ENCODE results near the gene STARD9.
"Not testable (repeated sequence)": the region's sequence is repeated elsewhere in the genome, so short reads cannot be mapped to it uniquely, and the experiment has no call there.

The STARD9 gene
- 9.6 to 109 (median 29.9) reads per million in 9 experiments for total RNA-seq

- peak within 1 kb of the TSS; percentile 89 for H3K4me3 Mint-ChIP-seq
- H3K36me3 Mint-ChIP-seq (ENCODE audit: insufficient read depth): peaks cover 3% of the 10 kb centered on the region
- H3K27ac Mint-ChIP-seq: peak within 1 kb of the TSS; percentile 10 to 77
- H3K27me3 Mint-ChIP-seq: no peaks in the 10 kb centered on the region
- peaks cover 13 to 29% of the 10 kb centered on the region in 2 donors for H3K4me1 Mint-ChIP-seq (ENCODE audit: low read depth in 2 of 2)
- DNase-seq: peak; percentile 92 to 95 (median 94)
- no peaks in the 10 kb centered on the region for H3K9me3 Mint-ChIP-seq
- peak; percentile 88 for ATAC-seq (replicated peaks)
Measured at GRCh38 chr15:42575188-42576039, at the start of gene STARD9. STARD9 (plus strand) TSS chr15:42575606; CDS start chr15:42575716, 110 bp downstream.

- Mint-ChIP-seq H3K27me3 (no peaks in the 10 kb centered on the region), H3K4me1 (ENCODE audit: low read depth in 2 of 2) (no peaks in the 10 kb centered on the region), H3K9me3 (no peaks in the 10 kb centered on the region), H3K4me3 (no peak overlapping the region), H3K36me3 (ENCODE audit: insufficient read depth) (peaks cover 16% of the 10 kb centered on the region), H3K27ac (peak overlapping the region in 1 of 2 donors; percentile 52)
- ATAC-seq (replicated peaks) (no peak), DNase-seq (no peak)
Measured at GRCh38 chr15:42528970-42529369, 46.4 kb upstream of the STARD9 start.

GRCh38 chr15:42533246-42533645, 42.2 kb upstream of the STARD9 start:
- peak overlapping the region in 1 of 2 donors; percentile 12 for H3K27ac Mint-ChIP-seq
- no peaks in the 10 kb centered on the region for H3K9me3 Mint-ChIP-seq
- H3K27me3 Mint-ChIP-seq: no peaks in the 10 kb centered on the region
- H3K4me1 Mint-ChIP-seq (ENCODE audit: low read depth in 2 of 2): no peaks in the 10 kb centered on the region
- peaks cover 8% of the 10 kb centered on the region for H3K36me3 Mint-ChIP-seq (ENCODE audit: insufficient read depth)
- ATAC-seq (replicated peaks) (no peak), DNase-seq (no peak)
- no peak overlapping the region for H3K4me3 Mint-ChIP-seq

GRCh38 chr15:42544853-42545629, 30.4 kb upstream of the STARD9 start:
- Mint-ChIP-seq H3K4me3 (no peak overlapping the region), H3K27ac (peak overlapping the region in 1 of 2 donors; percentile 17)

GRCh38 chr15:42547918-42548248, 27.5 kb upstream of the STARD9 start:
- peaks cover 27 to 42% of the 10 kb centered on the region in 2 donors for H3K4me1 Mint-ChIP-seq (ENCODE audit: low read depth in 2 of 2)
- no peak for DNase-seq
- peak overlapping the region; percentile 94 to 100 for H3K4me3 Mint-ChIP-seq
- peak; percentile 8 for ATAC-seq (replicated peaks)
- peak overlapping the region; percentile 97 to 100 for H3K27ac Mint-ChIP-seq
- H3K9me3 Mint-ChIP-seq: no peaks in the 10 kb centered on the region
- peaks cover 34% of the 10 kb centered on the region for H3K36me3 Mint-ChIP-seq (ENCODE audit: insufficient read depth)
- no peaks in the 10 kb centered on the region for H3K27me3 Mint-ChIP-seq

More at GRCh38 chr15:42544853-42545629, 30.4 kb upstream of the STARD9 start:
- peaks cover 49% of the 10 kb centered on the region for H3K36me3 Mint-ChIP-seq (ENCODE audit: insufficient read depth)
- no peak for DNase-seq
- peaks cover 25 to 41% of the 10 kb centered on the region in 2 donors for H3K4me1 Mint-ChIP-seq (ENCODE audit: low read depth in 2 of 2)
- H3K27me3 Mint-ChIP-seq: no peaks in the 10 kb centered on the region
- no peaks in the 10 kb centered on the region for H3K9me3 Mint-ChIP-seq
- ATAC-seq (replicated peaks): no peak

- peak; percentile 87 for ATAC-seq (replicated peaks)
- no peaks in the 10 kb centered on the region for H3K9me3 Mint-ChIP-seq
- H3K4me3 Mint-ChIP-seq: peak within 1 kb of the TSS; percentile 94 to 100
- H3K4me1 Mint-ChIP-seq (ENCODE audit: low read depth in 2 of 2): peaks cover 27 to 44% of the 10 kb centered on the region in 2 donors
- H3K36me3 Mint-ChIP-seq (ENCODE audit: insufficient read depth): peaks cover 31% of the 10 kb centered on the region
- H3K27ac Mint-ChIP-seq: peak within 1 kb of the TSS; percentile 97 to 100
- peak; percentile 81 to 84 (median 82) for DNase-seq
- no peaks in the 10 kb centered on the region for H3K27me3 Mint-ChIP-seq
Measured at GRCh38 chr15:42548249-42549031, 27.0 kb upstream of the STARD9 start, which contains the start of the genes HAUS2 and LRRC57. HAUS2 (plus strand) TSS chr15:42548838; CDS start chr15:42548873, 35 bp downstream. LRRC57 (minus strand) TSS chr15:42548793; CDS start chr15:42548434, 359 bp downstream.

- Mint-ChIP-seq H3K4me3 (peak overlapping the region; percentile 94 to 100), H3K36me3 (ENCODE audit: insufficient read depth) (peaks cover 24% of the 10 kb centered on the region), H3K9me3 (no peaks in the 10 kb centered on the region), H3K27me3 (no peaks in the 10 kb centered on the region), H3K4me1 (ENCODE audit: low read depth in 2 of 2) (peaks cover 27 to 49% of the 10 kb centered on the region in 2 donors), H3K27ac (peak overlapping the region; percentile 97 to 100)
- ATAC-seq (replicated peaks): peak; percentile 57
- DNase-seq: peak in 1 of 3 experiments; percentile 13
Measured at GRCh38 chr15:42549032-42549491, 26.3 kb upstream of the STARD9 start.

- Mint-ChIP-seq H3K9me3 (no peaks in the 10 kb centered on the region), H3K4me3 (peak overlapping the region; percentile 94 to 100), H3K4me1 (ENCODE audit: low read depth in 2 of 2) (peaks cover 27 to 50% of the 10 kb centered on the region in 2 donors), H3K27ac (peak overlapping the region; percentile 97 to 100), H3K36me3 (ENCODE audit: insufficient read depth) (peaks cover 20% of the 10 kb centered on the region), H3K27me3 (no peaks in the 10 kb centered on the region)
- DNase-seq (no peak), ATAC-seq (replicated peaks) (no peak)
Measured at GRCh38 chr15:42549741-42550392, 25.5 kb upstream of the STARD9 start.

GRCh38 chr15:42553554-42553953, 21.9 kb upstream of the STARD9 start:
- Mint-ChIP-seq H3K36me3 (ENCODE audit: insufficient read depth) (peaks cover 14% of the 10 kb centered on the region), H3K4me1 (ENCODE audit: low read depth in 2 of 2) (peaks cover 9 to 21% of the 10 kb centered on the region in 2 donors), H3K27me3 (no peaks in the 10 kb centered on the region), H3K27ac (no peak overlapping the region), H3K9me3 (no peaks in the 10 kb centered on the region), H3K4me3 (no peak overlapping the region)
- ATAC-seq (replicated peaks) (no peak), DNase-seq (no peak)

- H3K27ac Mint-ChIP-seq; H3K4me1 Mint-ChIP-seq (ENCODE audit: low read depth in 2 of 2); ATAC-seq (replicated peaks): not testable (repeated sequence)
Measured at GRCh38 chr15:42556550-42557207, 18.7 kb upstream of the STARD9 start.

GRCh38 chr15:42558739-42559138, 16.7 kb upstream of the STARD9 start:
- no peak overlapping the region for H3K4me3 Mint-ChIP-seq
- no peaks in the 10 kb centered on the region for H3K27me3 Mint-ChIP-seq
- H3K27ac Mint-ChIP-seq: no peak overlapping the region
- peaks cover 0 to 5% of the 10 kb centered on the region in 2 donors for H3K4me1 Mint-ChIP-seq (ENCODE audit: low read depth in 2 of 2)
- ATAC-seq (replicated peaks) (no peak), DNase-seq (no peak)
- no peaks in the 10 kb centered on the region for H3K9me3 Mint-ChIP-seq
- H3K36me3 Mint-ChIP-seq (ENCODE audit: insufficient read depth): peaks cover 43% of the 10 kb centered on the region

More at GRCh38 chr15:42556550-42557207, 18.7 kb upstream of the STARD9 start:
- not testable (repeated sequence) for H3K27me3 Mint-ChIP-seq, H3K9me3 Mint-ChIP-seq, DNase-seq, H3K4me3 Mint-ChIP-seq
- peaks cover 27% of the 10 kb centered on the region for H3K36me3 Mint-ChIP-seq (ENCODE audit: insufficient read depth)

- peak overlapping the region; percentile 10 to 77 for H3K27ac Mint-ChIP-seq
- H3K4me1 Mint-ChIP-seq (ENCODE audit: low read depth in 2 of 2): peaks cover 20 to 35% of the 10 kb centered on the region in 2 donors
- peaks cover 5% of the 10 kb centered on the region for H3K36me3 Mint-ChIP-seq (ENCODE audit: insufficient read depth)
- no peaks in the 10 kb centered on the region for H3K27me3 Mint-ChIP-seq
- ATAC-seq (replicated peaks) (no peak), DNase-seq (no peak)
- H3K9me3 Mint-ChIP-seq: no peaks in the 10 kb centered on the region
- peak overlapping the region; percentile 89 for H3K4me3 Mint-ChIP-seq
Measured at GRCh38 chr15:42576040-42576594, 711 bp downstream of the STARD9 start.
